H9 (cell line): Measurements from ENCODE around the gene CDH4. TPM values are rescaled to one million over a fixed set of nuclear protein-coding genes. Genes with fewer than 3 reads are reported as not detected.

ENCODE experiments used
- DNase-seq: peaks from one replicate; pipeline ENCODE4 v3.0.0-alpha.2; 2017
- H2AFZ ChIP-seq: one replicate; pipeline ENCODE4 v1.6.1; 2013; ENCODE audit warnings: mild to moderate bottlenecking, low read length, control low read depth, moderate library complexity
- H2AK5ac ChIP-seq: 2 replicates; pipeline ENCODE4 v1.6.1; 2013; ENCODE audit warnings: low read length, control low read depth, mixed read lengths; ENCODE audit not compliant: insufficient read length
- H2BK120ac ChIP-seq: one replicate; pipeline ENCODE4 v1.6.1; 2013; ENCODE audit warnings: low read depth, mild to moderate bottlenecking, low read length, control low read depth, inconsistent platforms; ENCODE audit not compliant: poor library complexity, severe bottlenecking
- H2BK12ac ChIP-seq: 2 replicates; pipeline ENCODE4 v1.6.1; 2013; ENCODE audit warnings: low read length, control low read depth, mixed read lengths, low read depth; ENCODE audit not compliant: insufficient read length
- H2BK15ac ChIP-seq: 2 replicates; pipeline ENCODE4 v1.6.1; 2013; ENCODE audit warnings: low read depth, low read length, control low read depth
- H2BK20ac ChIP-seq: one replicate; pipeline ENCODE4 v1.6.1; 2013; ENCODE audit warnings: low read depth, mild to moderate bottlenecking, low read length, control low read depth, inconsistent platforms; ENCODE audit not compliant: poor library complexity, severe bottlenecking
- H2BK5ac ChIP-seq: 2 replicates; pipeline ENCODE4 v1.6.1; 2013; ENCODE audit warnings: low read length, control low read depth, mixed read lengths; ENCODE audit not compliant: insufficient read length
- H3K14ac ChIP-seq: 2 replicates; pipeline ENCODE4 v1.6.1; 2013; ENCODE audit warnings: low read length, control low read depth; ENCODE audit not compliant: insufficient read depth
- H3K18ac ChIP-seq: 2 replicates; pipeline ENCODE4 v1.6.1; 2013; ENCODE audit warnings: low read depth, mild to moderate bottlenecking, mixed read lengths, low read length, control low read depth; ENCODE audit not compliant: insufficient read length
- H3K23ac ChIP-seq: 2 replicates; pipeline ENCODE4 v1.6.1; 2013; ENCODE audit warnings: low read length, control low read depth, mixed read lengths, low read depth; ENCODE audit not compliant: insufficient read length
- H3K23me2 ChIP-seq: 2 replicates; pipeline ENCODE4 v1.6.1; 2013; ENCODE audit warnings: low read depth, mild to moderate bottlenecking, mixed read lengths, low read length, control low read depth; ENCODE audit not compliant: insufficient read length, poor library complexity, severe bottlenecking
- H3K27ac ChIP-seq: 2 replicates; pipeline ENCODE4 v1.5.1; 2013; ENCODE audit warnings: low read length, control low read depth, mixed read lengths, low read depth; ENCODE audit not compliant: insufficient read length
- H3K27me3 ChIP-seq: 2 replicates; pipeline ENCODE4 v1.6.1; 2013; ENCODE audit warnings: low read length, control low read depth, inconsistent platforms; ENCODE audit not compliant: insufficient read depth
- H3K4ac ChIP-seq: 2 replicates; pipeline ENCODE4 v1.6.1; 2013; ENCODE audit warnings: low read depth, mild to moderate bottlenecking, control low read depth, inconsistent platforms, low read length, moderate library complexity
- H3K4me1 ChIP-seq: 2 replicates; pipeline ENCODE4 v1.6.1; 2013; ENCODE audit warnings: low read length, control low read depth, inconsistent platforms; ENCODE audit not compliant: insufficient read depth
- H3K4me2 ChIP-seq: 2 replicates; pipeline ENCODE4 v1.6.1; 2013; ENCODE audit warnings: low read length, control low read depth, mixed read lengths; ENCODE audit not compliant: insufficient read length, insufficient read depth
- H3K56ac ChIP-seq: 2 replicates; pipeline ENCODE4 v1.6.1; 2013; ENCODE audit warnings: low read depth, mild to moderate bottlenecking, mixed read lengths, low read length, control low read depth; ENCODE audit not compliant: insufficient read length
- H3K79me1 ChIP-seq: 2 replicates; pipeline ENCODE4 v1.6.1; 2013; ENCODE audit warnings: low read depth, mild to moderate bottlenecking, moderate library complexity, low read length, control low read depth, inconsistent platforms; ENCODE audit not compliant: insufficient read depth, poor library complexity, severe bottlenecking
- H3K79me2 ChIP-seq: 2 replicates; pipeline ENCODE4 v1.6.1; 2013; ENCODE audit warnings: low read length, control low read depth, inconsistent platforms; ENCODE audit not compliant: insufficient read depth
- H3K9ac ChIP-seq: 2 replicates; pipeline ENCODE4 v1.6.1; 2013; ENCODE audit warnings: low read length, control low read depth, mixed read lengths; ENCODE audit not compliant: insufficient read length; ENCODE audit errors: extremely low read depth
- H3K9me3 ChIP-seq: one replicate; pipeline ENCODE4 v1.6.1; 2013; ENCODE audit warnings: low read depth, low read length, inconsistent platforms; ENCODE audit not compliant: control insufficient read depth
- H3T11ph ChIP-seq: one replicate; pipeline ENCODE4 v1.6.1; 2013; ENCODE audit warnings: mild to moderate bottlenecking, low read length, control low read depth, inconsistent platforms
- H4K20me1 ChIP-seq: one replicate; pipeline ENCODE4 v1.6.1; 2013; ENCODE audit not compliant: control insufficient read depth, insufficient read length, insufficient read depth
- H4K5ac ChIP-seq: 2 replicates; pipeline ENCODE4 v1.6.1; 2013; ENCODE audit warnings: low read depth, mild to moderate bottlenecking, mixed read lengths, low read length, control low read depth; ENCODE audit not compliant: insufficient read length
- H4K8ac ChIP-seq: replicated peaks from 2 replicates; pipeline ENCODE4 v1.6.1; 2013; ENCODE audit warnings: low read length, control low read depth, mixed read lengths, low read depth; ENCODE audit not compliant: insufficient read length
- H4K91ac ChIP-seq: 2 replicates; pipeline ENCODE4 v1.6.1; 2013; ENCODE audit warnings: low read depth, mild to moderate bottlenecking, moderate library complexity, mixed read lengths, low read length, control low read depth; ENCODE audit not compliant: insufficient read length
- H3K27ac Mint-ChIP-seq, 3 experiments: 2 replicates in 2 of 3; 3 replicates in 1 of 3; pipeline ENCODE4 v1.8.0; 2020 to 2021; ENCODE audit warnings: mixed read lengths in 3 of 3, mild to moderate bottlenecking in 1 of 3, moderate library complexity in 1 of 3
- H3K27me3 Mint-ChIP-seq: 2 replicates; pipeline ENCODE4 v1.8.0; 2021; ENCODE audit warnings: low read depth, mild to moderate bottlenecking, moderate library complexity, mixed read lengths
- H3K36me3 Mint-ChIP-seq, 3 experiments: 2 replicates in 2 of 3; 3 replicates in 1 of 3; pipeline ENCODE4 v1.8.0; 2020 to 2021; ENCODE audit warnings: low read depth in 3 of 3, mixed read lengths in 3 of 3; ENCODE audit not compliant: insufficient read depth in 1 of 3
- H3K4me1 Mint-ChIP-seq, 2 experiments: 2 replicates each; pipeline ENCODE4 v1.8.0; 2020; ENCODE audit warnings: mixed read lengths in 2 of 2
- H3K4me3 Mint-ChIP-seq, 2 experiments: 2 replicates in 1 of 2; 3 replicates in 1 of 2; pipeline ENCODE4 v1.8.0; 2020 to 2021; ENCODE audit warnings: mild to moderate bottlenecking in 2 of 2, mixed read lengths in 2 of 2, moderate library complexity in 1 of 2
- H3K9me3 Mint-ChIP-seq, 2 experiments: 2 replicates in 1 of 2; 3 replicates in 1 of 2; pipeline ENCODE4 v1.8.0; 2020; ENCODE audit warnings: mild to moderate bottlenecking in 2 of 2, mixed read lengths in 2 of 2, moderate library complexity in 1 of 2
- CTCF ChIP-seq: fragments of 200-600 bp; sonication (generic); conservative IDR thresholded peaks from 3 replicates; pipeline ENCODE4 v1.8.0; 2021; ENCODE audit warnings: antibody characterized with exemption, mild to moderate bottlenecking
- WGBS: extraction: QIAGEN DNeasy Blood & Tissue Kit; methylation state at CpG from one replicate; pipeline ENCODE4 v1.1.7; 2013; ENCODE audit warnings: missing lambda C conversion rate, low lambda C conversion rate, mixed read lengths; ENCODE audit not compliant: insufficient read length; ENCODE audit errors: extremely low coverage; 5-methylcytosine and 5-hydroxymethylcytosine counted together
- total RNA-seq: library from RNA; stranded (reverse); gene quantifications from 2 replicates; pipeline ENCODE4 v1.2.1, GENCODE V29; 2021

CDH4 gene
- total RNA-seq, 1 experiment from 2014 or later = 3.0 TPM

GRCh38 chr20:61311656-61312387 is 59.8 kb downstream of the CDH4 start:
- Histone ChIP-seq H3T11ph (no peak overlapping the region), H3K9me3 (no peaks in the 10 kb centered on the region), H2AK5ac (no peak overlapping the region), H3K23me2 (no peaks in the 10 kb centered on the region), H3K4me2 (no peak overlapping the region), H4K8ac (no peak overlapping the region), H2BK5ac (no peak overlapping the region), H2BK12ac (no peak overlapping the region), H3K18ac (no peak overlapping the region), H3K79me2 (no peaks in the 10 kb centered on the region), H2BK120ac (no peak overlapping the region), H3K27ac (no peak overlapping the region), H4K91ac (no peak overlapping the region), H3K56ac (no peak overlapping the region), H2AFZ (no peak overlapping the region), H3K14ac (no peak overlapping the region), H4K5ac (no peak overlapping the region), H3K79me1 (no peaks in the 10 kb centered on the region), H2BK15ac (no peak overlapping the region), H3K27me3 (no peaks in the 10 kb centered on the region), H4K20me1 (no peaks in the 10 kb centered on the region), H3K4ac (no peak overlapping the region), H3K4me1 (peaks cover 7% of the 10 kb centered on the region; the same call in 1 of the 2 replicates), H2BK20ac (no peak overlapping the region), H3K23ac (no peak overlapping the region), H3K9ac (no peak overlapping the region)
- Mint-ChIP-seq H3K36me3 (no peaks in the 10 kb centered on the region; a peak in 1 of 7 replicates), H3K4me1 (peaks cover 23 to 35% of the 10 kb centered on the region in 2 experiments), H3K27me3 (peaks cover 28% of the 10 kb centered on the region), H3K27ac (no peak overlapping the region), H3K9me3 (no peaks in the 10 kb centered on the region; a peak in 1 of 5 replicates), H3K4me3 (no peak overlapping the region)
- no CpG with 5 or more reads among the region's 13 CpGs for WGBS
- no peak for TF ChIP-seq CTCF
- DNase-seq = no peak
